Neural cell (in vitro differentiated cells): Measurements from ENCODE around the gene ALG5. TPM values are rescaled to one million over a fixed set of nuclear protein-coding genes. Genes with fewer than 3 reads are reported as not detected.

Experiments
- H2AFZ ChIP-seq: fragments of 200-600, 300-800 bp; sonication (generic), shearing (Covaris generic); 2 replicates; pipeline ENCODE4 v1.6.0; 2014; ENCODE audit warnings: low read depth, mild to moderate bottlenecking, antibody characterized with exemption, low read length, moderate library complexity
- H3F3A ChIP-seq: fragments of 200-600 bp; shearing (Covaris generic); 2 replicates; pipeline ENCODE4 v1.6.1; 2016; ENCODE audit warnings: mild to moderate bottlenecking, moderate library complexity, mixed read lengths, antibody characterized with exemption, low read length; ENCODE audit not compliant: insufficient read depth, poor library complexity, severe bottlenecking
- H3K27ac ChIP-seq: fragments of 200-600, 300-800 bp; sonication (generic), shearing (Covaris generic); 2 replicates; pipeline ENCODE4 v1.5.1; 2014; ENCODE audit warnings: mild to moderate bottlenecking, low read length, moderate library complexity
- H3K27me3 ChIP-seq: fragments of 300-800, 200-600 bp; sonication (generic), shearing (Covaris generic); 2 replicates; pipeline ENCODE4 v1.6.0; 2014; ENCODE audit warnings: mild to moderate bottlenecking, low read depth, low read length, moderate library complexity; ENCODE audit not compliant: insufficient read depth
- H3K36me3 ChIP-seq: fragments of 300-800, 200-600 bp; sonication (generic), shearing (Covaris generic); 2 replicates; pipeline ENCODE4 v1.5.1; 2014; ENCODE audit warnings: mild to moderate bottlenecking, antibody characterized with exemption, low read length, moderate library complexity; ENCODE audit not compliant: insufficient read depth
- H3K4me2 ChIP-seq: fragments of 300-800, 200-600 bp; sonication (generic), shearing (Covaris generic); 2 replicates; pipeline ENCODE4 v1.6.0; 2014; ENCODE audit warnings: mild to moderate bottlenecking, low read length
- H3K4me3 ChIP-seq: fragments of 300-800, 200-600 bp; sonication (generic), shearing (Covaris generic); 2 replicates; pipeline ENCODE4 v1.5.1; 2014; ENCODE audit warnings: mild to moderate bottlenecking, low read length, moderate library complexity
- H3K79me2 ChIP-seq: fragments of 200-600 bp; shearing (Covaris generic); replicated peaks from 2 replicates; pipeline ENCODE4 v1.6.0; 2014; ENCODE audit warnings: mild to moderate bottlenecking, low read length, moderate library complexity; ENCODE audit not compliant: insufficient read depth
- H3K9ac ChIP-seq: fragments of 300-800, 200-600 bp; sonication (generic), shearing (Covaris generic); 2 replicates; pipeline ENCODE4 v1.6.1; 2016; ENCODE audit warnings: mild to moderate bottlenecking, low read length, mixed read lengths
- H3K9me2 ChIP-seq: fragments of 200-600 bp; shearing (Covaris generic); 2 replicates; pipeline ENCODE4 v1.6.1; 2016; ENCODE audit warnings: mild to moderate bottlenecking, low read length, mixed read lengths; ENCODE audit not compliant: insufficient read depth
- H3K9me3 ChIP-seq: fragments of 200-600, 300-800 bp; sonication (generic), shearing (Covaris generic); 2 replicates; pipeline ENCODE4 v1.6.1; 2016; ENCODE audit warnings: mild to moderate bottlenecking, mixed run types, low read length, moderate library complexity, mixed read lengths
- H4K20me1 ChIP-seq: fragments of 200-600 bp; shearing (Covaris generic); 2 replicates; pipeline ENCODE4 v1.6.1; 2016; ENCODE audit warnings: mild to moderate bottlenecking, mixed run types; ENCODE audit not compliant: insufficient read depth
- EP300 ChIP-seq: fragments of 450-650 bp; conservative IDR thresholded peaks from 2 replicates; pipeline ENCODE4 v1.6.1; 2014; ENCODE audit warnings: antibody characterized with exemption, mild to moderate bottlenecking, moderate library complexity; ENCODE audit not compliant: poor library complexity, severe bottlenecking
- EZH2 ChIP-seq: fragments of 200-600, 300-800 bp; shearing (Covaris generic), sonication (generic); IDR thresholded peaks from 2 replicates; pipeline ENCODE4 v1.6.1; 2014; ENCODE audit warnings: antibody characterized with exemption, low read length, borderline replicate concordance, mild to moderate bottlenecking; ENCODE audit not compliant: insufficient read depth, poor library complexity, severe bottlenecking
- MXI1 ChIP-seq: fragments of 450-650 bp; conservative IDR thresholded peaks from 2 replicates; pipeline ENCODE4 v1.6.1; 2014; ENCODE audit warnings: antibody characterized with exemption, mild to moderate bottlenecking; ENCODE audit not compliant: poor library complexity, severe bottlenecking
- POLR2AphosphoS5 ChIP-seq: IDR thresholded peaks from 2 replicates; pipeline ENCODE4 v1.6.1; 2012
- RAD21 ChIP-seq: fragments of 450-650 bp; conservative IDR thresholded peaks from 2 replicates; pipeline ENCODE4 v1.6.1; 2014; ENCODE audit warnings: antibody characterized with exemption, mild to moderate bottlenecking, moderate library complexity
- SMC3 ChIP-seq: fragments of 450-650 bp; conservative IDR thresholded peaks from 2 replicates; pipeline ENCODE4 v1.6.1; 2014; ENCODE audit warnings: antibody characterized with exemption, mild to moderate bottlenecking, moderate library complexity; ENCODE audit not compliant: poor library complexity
- TAF1 ChIP-seq: IDR thresholded peaks from 2 replicates; pipeline ENCODE4 v1.6.1; 2012; ENCODE audit warnings: low read depth
- polyA plus RNA-seq: library from polyadenylated mRNA; depleted of rRNA; stranded (reverse); fragments of >200 nt; gene quantifications from 2 replicates; pipeline ENCODE4 v1.2.3, GENCODE V29; 2014
- TF ChIP-seq, protein P1 (sequence below): fragments of 450-650 bp; IDR thresholded peaks from 2 replicates; pipeline ENCODE4 v1.5.1; 2014; ENCODE audit warnings: antibody characterized with exemption, mild to moderate bottlenecking, moderate library complexity; ENCODE audit not compliant: poor library complexity, severe bottlenecking
- TF ChIP-seq, protein P2 (sequence below): IDR thresholded peaks from 2 replicates; pipeline ENCODE4 v1.6.1; 2012; ENCODE audit warnings: borderline replicate concordance

Gene ALG5
- polyA plus RNA-seq, 1 donor from 2014 or later: 63.0 TPM

DNA sequence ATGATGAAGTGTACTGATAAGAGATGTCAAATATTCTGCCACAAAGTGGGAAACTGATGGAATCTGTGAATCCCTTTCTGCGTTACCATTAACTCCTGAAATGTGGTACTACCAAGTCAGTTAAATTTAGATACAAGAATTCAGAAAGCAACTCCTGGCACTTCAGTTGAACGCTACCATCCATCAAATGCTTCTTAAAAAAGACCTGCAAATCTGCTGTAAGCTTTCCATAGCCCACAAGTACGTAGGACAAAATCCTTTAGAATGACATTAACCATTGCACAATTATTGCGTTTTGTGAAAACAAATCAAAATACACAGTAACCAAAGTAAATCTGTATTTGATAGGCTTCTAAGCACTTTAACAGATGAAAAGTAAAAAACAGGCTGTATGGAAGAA is 84.5 kb downstream of the ALG5 start:
- H3K9me3 ChIP-seq: no peaks in the 10 kb centered on the region
- H3K27me3 ChIP-seq: peaks cover 12% of the 10 kb centered on the region
- no peak overlapping the region for H3K4me3 ChIP-seq
- H3F3A ChIP-seq: peaks cover 5% of the 10 kb centered on the region
- no peak overlapping the region for H3K9ac ChIP-seq
- no peaks in the 10 kb centered on the region for H3K79me2 ChIP-seq
- H3K4me2 ChIP-seq: no peak overlapping the region
- no peak overlapping the region for H3K27ac ChIP-seq
- H2AFZ ChIP-seq: no peak overlapping the region
- H4K20me1 ChIP-seq: no peaks in the 10 kb centered on the region
- no peaks in the 10 kb centered on the region for H3K9me2 ChIP-seq
- TF ChIP-seq SMC3: no peak
- no peak for TF ChIP-seq RAD21
- TF ChIP-seq TAF1: no peak
- TF ChIP-seq, protein P1, sequence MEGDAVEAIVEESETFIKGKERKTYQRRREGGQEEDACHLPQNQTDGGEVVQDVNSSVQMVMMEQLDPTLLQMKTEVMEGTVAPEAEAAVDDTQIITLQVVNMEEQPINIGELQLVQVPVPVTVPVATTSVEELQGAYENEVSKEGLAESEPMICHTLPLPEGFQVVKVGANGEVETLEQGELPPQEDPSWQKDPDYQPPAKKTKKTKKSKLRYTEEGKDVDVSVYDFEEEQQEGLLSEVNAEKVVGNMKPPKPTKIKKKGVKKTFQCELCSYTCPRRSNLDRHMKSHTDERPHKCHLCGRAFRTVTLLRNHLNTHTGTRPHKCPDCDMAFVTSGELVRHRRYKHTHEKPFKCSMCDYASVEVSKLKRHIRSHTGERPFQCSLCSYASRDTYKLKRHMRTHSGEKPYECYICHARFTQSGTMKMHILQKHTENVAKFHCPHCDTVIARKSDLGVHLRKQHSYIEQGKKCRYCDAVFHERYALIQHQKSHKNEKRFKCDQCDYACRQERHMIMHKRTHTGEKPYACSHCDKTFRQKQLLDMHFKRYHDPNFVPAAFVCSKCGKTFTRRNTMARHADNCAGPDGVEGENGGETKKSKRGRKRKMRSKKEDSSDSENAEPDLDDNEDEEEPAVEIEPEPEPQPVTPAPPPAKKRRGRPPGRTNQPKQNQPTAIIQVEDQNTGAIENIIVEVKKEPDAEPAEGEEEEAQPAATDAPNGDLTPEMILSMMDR: no peak
- TF ChIP-seq MXI1: no peak
- TF ChIP-seq EP300: no peak
- TF ChIP-seq EZH2: no peak
- no peak for TF ChIP-seq POLR2AphosphoS5
- TF ChIP-seq, protein P2, sequence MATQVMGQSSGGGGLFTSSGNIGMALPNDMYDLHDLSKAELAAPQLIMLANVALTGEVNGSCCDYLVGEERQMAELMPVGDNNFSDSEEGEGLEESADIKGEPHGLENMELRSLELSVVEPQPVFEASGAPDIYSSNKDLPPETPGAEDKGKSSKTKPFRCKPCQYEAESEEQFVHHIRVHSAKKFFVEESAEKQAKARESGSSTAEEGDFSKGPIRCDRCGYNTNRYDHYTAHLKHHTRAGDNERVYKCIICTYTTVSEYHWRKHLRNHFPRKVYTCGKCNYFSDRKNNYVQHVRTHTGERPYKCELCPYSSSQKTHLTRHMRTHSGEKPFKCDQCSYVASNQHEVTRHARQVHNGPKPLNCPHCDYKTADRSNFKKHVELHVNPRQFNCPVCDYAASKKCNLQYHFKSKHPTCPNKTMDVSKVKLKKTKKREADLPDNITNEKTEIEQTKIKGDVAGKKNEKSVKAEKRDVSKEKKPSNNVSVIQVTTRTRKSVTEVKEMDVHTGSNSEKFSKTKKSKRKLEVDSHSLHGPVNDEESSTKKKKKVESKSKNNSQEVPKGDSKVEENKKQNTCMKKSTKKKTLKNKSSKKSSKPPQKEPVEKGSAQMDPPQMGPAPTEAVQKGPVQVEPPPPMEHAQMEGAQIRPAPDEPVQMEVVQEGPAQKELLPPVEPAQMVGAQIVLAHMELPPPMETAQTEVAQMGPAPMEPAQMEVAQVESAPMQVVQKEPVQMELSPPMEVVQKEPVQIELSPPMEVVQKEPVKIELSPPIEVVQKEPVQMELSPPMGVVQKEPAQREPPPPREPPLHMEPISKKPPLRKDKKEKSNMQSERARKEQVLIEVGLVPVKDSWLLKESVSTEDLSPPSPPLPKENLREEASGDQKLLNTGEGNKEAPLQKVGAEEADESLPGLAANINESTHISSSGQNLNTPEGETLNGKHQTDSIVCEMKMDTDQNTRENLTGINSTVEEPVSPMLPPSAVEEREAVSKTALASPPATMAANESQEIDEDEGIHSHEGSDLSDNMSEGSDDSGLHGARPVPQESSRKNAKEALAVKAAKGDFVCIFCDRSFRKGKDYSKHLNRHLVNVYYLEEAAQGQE: no peak
- H3K36me3 ChIP-seq: no peaks in the 10 kb centered on the region

DNA sequence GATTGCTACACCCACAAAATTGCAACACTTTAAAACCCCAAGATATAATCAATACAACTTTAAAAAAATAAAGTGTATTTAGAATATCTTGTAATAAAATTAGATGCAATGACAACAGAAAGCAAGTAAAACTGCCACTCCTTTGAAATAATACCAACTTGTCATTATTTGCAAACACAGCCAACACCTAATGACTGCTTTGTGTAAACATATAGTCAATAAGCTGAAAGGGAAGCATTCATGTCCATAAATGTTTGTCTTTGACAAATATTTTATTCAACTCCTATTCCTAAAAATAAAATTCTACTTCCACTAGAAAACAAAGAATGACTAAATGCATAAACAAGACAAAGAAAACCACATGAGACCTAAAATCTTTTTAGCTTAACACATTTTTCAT is 85.7 kb downstream of the ALG5 start:
- Histone ChIP-seq H3K36me3 (no peaks in the 10 kb centered on the region), H3K27me3 (peaks cover 2% of the 10 kb centered on the region), H3F3A (no peaks in the 10 kb centered on the region), H3K9me3 (no peaks in the 10 kb centered on the region), H2AFZ (no peak overlapping the region), H3K4me2 (no peak overlapping the region), H4K20me1 (no peaks in the 10 kb centered on the region), H3K27ac (no peak overlapping the region), H3K4me3 (no peak overlapping the region), H3K9ac (no peak overlapping the region), H3K9me2 (no peaks in the 10 kb centered on the region), H3K79me2 (no peaks in the 10 kb centered on the region)
- no peak for TF ChIP-seq RAD21
- TF ChIP-seq POLR2AphosphoS5: no peak
- no peak for TF ChIP-seq SMC3
- no peak for TF ChIP-seq EP300
- TF ChIP-seq, protein P1: no peak
- TF ChIP-seq TAF1: no peak
- TF ChIP-seq, protein P2: no peak
- TF ChIP-seq MXI1: no peak
